Naive B cell (primary cell): Measurements from ENCODE around the gene ADAM12. TPM values are rescaled to one million over a fixed set of nuclear protein-coding genes. Genes with fewer than 3 reads are reported as not detected.

Experiments used
- ATAC-seq, 2 donors: fragments of 150-1000 bp; cut with Tn5 transposase; 2 replicates each; pipeline ENCODE4 v1.10.0; 2021; ENCODE audit warnings: low read depth in 2 of 2, mild to moderate bottlenecking in 2 of 2, moderate library complexity in 2 of 2
- DNase-seq: peaks from one replicate; pipeline ENCODE4 v3.0.0; 2022
- H3K27ac Mint-ChIP-seq, 6 donors: one replicate each; pipeline ENCODE4 v1.8.0; 2020 to 2022; ENCODE audit warnings: mild to moderate bottlenecking in 6 of 6, mixed read lengths in 6 of 6, moderate library complexity in 5 of 6, inconsistent platforms in 2 of 6
- H3K27me3 Mint-ChIP-seq, 3 donors: one replicate each; pipeline ENCODE4 v1.8.0; 2021 to 2022; ENCODE audit warnings: mixed read lengths in 3 of 3, mild to moderate bottlenecking in 1 of 3
- H3K36me3 Mint-ChIP-seq, 2 donors: one replicate each; pipeline ENCODE4 v1.8.0; 2020 to 2022; ENCODE audit warnings: mixed read lengths in 2 of 2, inconsistent platforms in 1 of 2, mild to moderate bottlenecking in 1 of 2
- H3K4me1 Mint-ChIP-seq, 3 donors: one replicate each; pipeline ENCODE4 v1.8.0; 2020 to 2022; ENCODE audit warnings: mixed read lengths in 3 of 3, inconsistent platforms in 1 of 3, mild to moderate bottlenecking in 1 of 3, moderate library complexity in 1 of 3
- H3K4me3 Mint-ChIP-seq, 8 donors: one replicate each; pipeline ENCODE4 v1.8.0; 2020 to 2022; ENCODE audit warnings: mild to moderate bottlenecking in 8 of 8, mixed read lengths in 8 of 8, moderate library complexity in 8 of 8, inconsistent platforms in 2 of 8
- H3K9me3 Mint-ChIP-seq, 7 donors: one replicate each; pipeline ENCODE4 v1.8.0; 2020 to 2022; ENCODE audit warnings: mixed read lengths in 7 of 7, mild to moderate bottlenecking in 5 of 7, inconsistent platforms in 2 of 7, moderate library complexity in 1 of 7
- polyA plus RNA-seq, 6 donors: library from polyadenylated mRNA; unstranded; fragments of 300-500 nt; fragmentation: Illumina TruSeq; gene quantifications; one replicate each; pipeline ENCODE4 v1.2.3, GENCODE V29; 2021; ENCODE audit warnings: low read depth in 6 of 6

The ADAM12 gene
- polyA plus RNA-seq, 6 donors from 2014 or later: 0.07 to 0.08 TPM; not detected in 4

DNA sequence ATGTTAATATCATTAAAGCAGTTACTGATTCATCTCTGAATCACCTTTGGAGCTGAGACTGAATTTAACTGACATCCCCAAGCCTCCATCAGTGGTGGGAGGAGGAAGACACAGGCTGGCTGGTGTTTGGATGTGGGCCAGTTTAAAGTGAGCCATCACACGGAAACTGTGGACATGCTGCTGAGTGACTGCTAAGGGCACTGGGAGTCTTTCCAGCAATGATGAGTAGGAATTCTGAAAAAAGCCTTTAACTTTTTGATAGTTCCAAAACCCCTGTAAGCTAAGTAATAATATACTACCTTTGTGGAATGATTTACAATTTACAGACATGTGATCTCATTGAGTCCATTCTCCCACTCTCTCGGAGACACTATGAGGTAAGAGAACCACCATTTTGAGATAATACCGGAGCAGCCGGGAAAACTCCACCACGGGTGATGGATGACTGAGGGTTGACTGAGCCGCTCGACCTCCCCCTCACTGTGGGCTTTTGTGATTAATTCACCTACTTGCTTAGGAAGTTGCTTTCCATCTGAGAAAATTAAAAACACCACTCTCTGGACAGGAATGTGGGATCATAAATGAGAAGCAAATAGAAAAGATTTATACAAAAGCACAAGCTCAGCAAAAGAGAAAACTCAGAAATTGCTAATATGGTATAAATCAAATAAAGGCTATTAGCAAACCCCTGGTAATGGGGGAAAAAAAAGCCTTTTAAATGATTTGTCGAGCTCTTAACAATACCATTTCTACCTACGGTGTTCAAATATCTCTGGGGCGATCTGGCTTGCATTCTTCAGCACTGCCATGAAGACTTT, 297.2 kb downstream of the ADAM12 start:
- ATAC-seq: no peak
- no peak for DNase-seq

DNA sequence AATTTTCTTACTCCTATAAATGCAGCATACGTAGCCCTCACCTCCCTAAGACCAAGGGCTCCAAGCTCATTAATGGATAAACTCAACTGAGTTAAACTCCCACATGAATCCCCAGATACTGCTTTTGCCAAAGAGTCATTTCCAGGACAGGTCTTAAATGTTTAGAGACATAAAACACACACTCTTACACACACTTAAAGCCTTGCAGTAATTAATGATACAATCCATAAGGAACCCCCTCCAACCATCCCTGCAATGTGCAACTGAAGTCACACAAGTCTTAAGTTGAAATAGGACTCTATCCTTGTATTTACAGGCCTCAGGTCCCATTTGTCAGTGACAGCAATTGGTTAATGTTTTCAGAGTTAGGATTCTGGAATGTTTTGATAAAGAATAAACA, 297.8 kb downstream of the ADAM12 start:
- ATAC-seq: no peak
- H3K27ac Mint-ChIP-seq: no peak overlapping the region
- H3K27me3 Mint-ChIP-seq: peaks cover 4 to 15% (median 11%) of the 10 kb centered on the region in 3 donors
- no peaks in the 10 kb centered on the region for H3K4me1 Mint-ChIP-seq
- no peak overlapping the region for H3K4me3 Mint-ChIP-seq
- DNase-seq: no peak
- H3K9me3 Mint-ChIP-seq: peaks cover 0 to 2% (median 0%) of the 10 kb centered on the region in 7 donors
- no peaks in the 10 kb centered on the region for H3K36me3 Mint-ChIP-seq

More for the DNA sequence above, 297.2 kb downstream of the ADAM12 start:
- no peak overlapping the region for H3K4me3 Mint-ChIP-seq
- H3K27me3 Mint-ChIP-seq: peaks cover 4 to 8% (median 6%) of the 10 kb centered on the region in 3 donors
- no peak overlapping the region for H3K27ac Mint-ChIP-seq
- H3K36me3 Mint-ChIP-seq: no peaks in the 10 kb centered on the region
- H3K4me1 Mint-ChIP-seq: no peaks in the 10 kb centered on the region
- peaks cover 0 to 2% (median 0%) of the 10 kb centered on the region in 7 donors for H3K9me3 Mint-ChIP-seq

DNA sequence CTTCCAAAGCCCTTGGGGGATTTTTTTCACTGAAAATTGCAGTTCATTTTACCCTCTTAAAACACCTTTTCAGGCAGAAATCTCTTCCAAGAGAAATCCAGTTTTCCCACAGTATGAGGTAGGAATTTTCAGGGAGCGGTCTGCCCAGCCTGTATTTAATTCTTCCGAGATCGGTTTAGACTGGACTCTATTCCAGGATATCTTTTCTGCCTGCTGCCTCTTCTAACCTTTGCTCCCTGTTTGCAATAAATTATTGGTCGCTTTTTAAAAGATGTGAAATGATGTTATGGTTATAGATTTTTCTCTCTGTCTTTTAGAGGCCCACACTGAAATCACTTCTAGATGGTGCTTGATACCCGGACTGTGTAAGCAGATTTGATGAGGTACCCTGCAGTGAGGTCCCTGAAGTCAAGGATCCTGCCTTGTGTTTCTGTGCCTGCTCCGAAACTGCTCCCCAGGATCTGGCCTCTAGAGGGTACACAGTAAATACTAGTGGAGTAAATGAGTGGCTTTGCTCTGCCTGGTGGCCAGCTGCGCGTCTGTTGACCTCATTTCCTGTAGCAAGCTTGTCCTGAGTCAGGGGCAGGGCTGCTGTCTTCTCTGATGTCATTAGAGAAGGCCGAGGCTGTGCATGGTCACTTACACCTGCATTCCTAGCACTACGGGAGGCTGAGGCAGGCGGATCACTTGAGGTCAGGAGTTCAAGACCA, 300.3 kb downstream of the ADAM12 start:
- Mint-ChIP-seq H3K36me3 (no peaks in the 10 kb centered on the region), H3K27me3 (peaks cover 4 to 19% (median 15%) of the 10 kb centered on the region in 3 donors), H3K4me1 (no peaks in the 10 kb centered on the region), H3K27ac (no peak overlapping the region), H3K9me3 (no peaks in the 10 kb centered on the region), H3K4me3 (no peak overlapping the region)
- DNase-seq: no peak
- no peak for ATAC-seq

DNA sequence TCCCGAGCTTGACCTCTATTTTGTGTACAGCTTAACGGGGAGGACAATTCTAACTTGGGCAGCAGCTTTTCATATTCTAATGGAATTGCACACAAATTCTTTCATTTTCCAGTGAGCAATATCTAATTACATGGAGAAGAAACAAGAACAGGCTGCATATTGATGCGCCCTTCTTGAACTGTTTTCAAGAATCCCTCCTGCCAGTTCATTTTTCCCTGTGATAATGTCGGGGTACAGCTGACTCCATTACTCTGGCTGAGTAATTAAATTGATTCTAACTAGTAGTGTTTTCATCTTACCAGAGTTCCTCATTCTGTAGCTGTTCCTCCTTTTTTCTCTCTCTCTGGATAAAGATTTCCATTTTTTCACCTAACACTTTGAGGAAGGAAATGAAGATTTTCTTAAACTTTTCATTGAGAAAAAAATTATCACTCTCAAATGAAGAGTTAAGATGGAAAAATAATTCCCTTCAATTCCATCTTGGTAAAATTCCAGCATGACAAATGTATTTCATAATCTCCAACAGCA, 301.1 kb downstream of the ADAM12 start:
- no peaks in the 10 kb centered on the region for H3K9me3 Mint-ChIP-seq
- no peak overlapping the region for H3K27ac Mint-ChIP-seq
- no peaks in the 10 kb centered on the region for H3K4me1 Mint-ChIP-seq
- DNase-seq (no peak), ATAC-seq (no peak)
- no peaks in the 10 kb centered on the region for H3K36me3 Mint-ChIP-seq
- no peak overlapping the region for H3K4me3 Mint-ChIP-seq
- H3K27me3 Mint-ChIP-seq: peaks cover 4 to 19% (median 15%) of the 10 kb centered on the region in 3 donors

DNA sequence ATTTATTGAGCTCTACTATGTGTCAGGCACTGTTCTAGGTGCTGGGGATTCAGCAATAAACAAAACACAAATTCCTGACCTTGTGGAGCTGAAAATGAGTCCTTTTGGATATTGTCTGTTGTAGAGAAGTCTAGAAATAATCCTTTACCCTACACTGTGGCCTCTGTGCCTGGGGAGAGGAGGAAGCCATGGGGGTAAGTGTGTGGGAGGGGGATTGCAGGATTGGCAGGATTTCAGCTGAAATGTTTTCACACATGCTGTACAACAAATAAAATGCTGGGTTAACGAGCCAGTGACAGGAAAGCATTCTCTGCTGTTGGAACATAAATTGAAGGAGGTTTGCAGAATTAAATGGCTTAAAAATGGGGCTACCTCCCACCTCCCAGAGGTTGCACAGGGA, 302.5 kb downstream of the ADAM12 start:
- Mint-ChIP-seq H3K27ac (peak overlapping the region in 1 of 6 donors; percentile 24), H3K4me3 (no peak overlapping the region), H3K9me3 (no peaks in the 10 kb centered on the region), H3K36me3 (no peaks in the 10 kb centered on the region), H3K27me3 (peaks cover 13 to 19% (median 15%) of the 10 kb centered on the region in 3 donors), H3K4me1 (no peaks in the 10 kb centered on the region)
- DNase-seq: no peak
- ATAC-seq: no peak

DNA sequence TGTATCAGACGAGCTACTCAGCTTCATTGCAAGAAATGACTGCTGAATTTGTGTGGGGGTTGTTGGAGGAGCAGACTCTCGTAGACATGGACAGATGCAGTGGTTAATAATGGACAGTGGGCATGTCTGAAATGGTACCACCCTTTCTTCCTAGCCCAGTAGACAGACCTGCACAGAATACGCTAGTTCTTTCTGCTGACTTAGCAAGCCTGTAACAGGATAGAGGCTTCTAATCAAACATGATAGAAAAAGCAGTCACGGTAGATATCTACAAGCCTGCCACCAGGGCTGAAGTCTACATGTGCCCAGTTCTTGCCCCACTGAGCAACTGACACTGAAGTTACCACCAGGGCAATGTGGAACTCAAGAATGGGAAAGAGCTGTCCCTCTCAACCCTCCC, 303.9 kb downstream of the ADAM12 start:
- Mint-ChIP-seq H3K27ac (no peak overlapping the region), H3K4me1 (no peaks in the 10 kb centered on the region), H3K9me3 (no peaks in the 10 kb centered on the region), H3K27me3 (peaks cover 13 to 24% (median 21%) of the 10 kb centered on the region in 3 donors), H3K4me3 (no peak overlapping the region), H3K36me3 (no peaks in the 10 kb centered on the region)
- DNase-seq (no peak), ATAC-seq (no peak)

DNA sequence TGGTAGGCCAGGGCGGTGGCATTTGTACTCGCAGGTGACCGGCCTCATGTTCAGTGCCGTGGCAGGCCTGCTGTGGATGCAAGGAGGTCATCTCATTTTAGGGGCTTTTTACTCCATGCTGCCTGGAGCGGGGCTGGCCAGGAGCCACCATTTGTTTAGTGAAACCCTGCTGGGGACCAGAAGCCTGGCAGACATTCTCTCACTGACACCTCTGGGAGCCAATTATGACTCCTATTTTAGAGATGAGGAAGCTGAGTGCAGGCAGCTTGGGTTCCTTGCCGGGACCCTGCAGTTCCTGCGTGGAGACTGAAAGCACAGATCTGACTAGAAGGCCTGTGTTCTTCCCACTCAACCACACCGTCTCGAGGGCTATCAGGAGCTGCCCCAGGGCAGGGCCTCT, 305.3 kb downstream of the ADAM12 start:
- Mint-ChIP-seq H3K9me3 (peaks cover 0 to under 1% (median 0%) of the 10 kb centered on the region in 7 donors), H3K4me3 (no peak overlapping the region), H3K4me1 (no peaks in the 10 kb centered on the region), H3K36me3 (no peaks in the 10 kb centered on the region), H3K27ac (no peak overlapping the region), H3K27me3 (peaks cover 11 to 27% (median 25%) of the 10 kb centered on the region in 3 donors)
- DNase-seq: no peak
- ATAC-seq: no peak

DNA sequence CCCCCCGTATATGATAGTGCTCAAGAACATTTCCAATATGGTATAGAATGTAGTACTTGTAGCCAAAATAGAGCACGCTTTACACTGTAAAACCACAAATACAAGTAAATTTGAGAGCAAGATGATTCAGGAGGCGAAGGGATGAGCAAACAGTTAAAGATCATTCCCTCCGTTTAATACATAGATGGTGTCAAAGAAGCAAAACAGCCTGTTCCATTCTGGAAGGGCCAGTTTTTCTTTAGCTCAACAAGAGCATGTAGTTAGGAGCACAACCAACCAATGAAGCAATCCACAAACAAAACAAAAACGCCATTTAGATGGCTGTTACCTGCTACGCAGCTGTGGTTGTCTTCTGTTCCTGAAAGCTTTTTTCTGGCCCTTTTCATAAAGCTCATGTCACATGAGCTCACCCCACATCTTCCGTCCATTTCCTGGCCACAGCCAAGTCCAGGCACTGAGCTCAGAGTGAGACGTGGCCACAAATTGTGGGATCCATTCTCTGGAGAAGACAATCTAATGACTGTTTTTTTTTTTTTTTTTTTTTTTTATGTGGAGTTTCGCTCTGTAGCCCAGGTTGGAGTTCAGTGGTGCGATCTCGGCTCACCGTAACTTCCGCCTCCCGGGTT, 306.3 kb downstream of the ADAM12 start:
- DNase-seq (no peak), ATAC-seq (no peak)
- Mint-ChIP-seq H3K27me3 (peaks cover 9 to 33% (median 25%) of the 10 kb centered on the region in 3 donors), H3K4me3 (no peak overlapping the region), H3K36me3 (no peaks in the 10 kb centered on the region), H3K4me1 (no peaks in the 10 kb centered on the region), H3K9me3 (peaks cover 0 to 5% (median 2%) of the 10 kb centered on the region in 7 donors), H3K27ac (no peak overlapping the region)

DNA sequence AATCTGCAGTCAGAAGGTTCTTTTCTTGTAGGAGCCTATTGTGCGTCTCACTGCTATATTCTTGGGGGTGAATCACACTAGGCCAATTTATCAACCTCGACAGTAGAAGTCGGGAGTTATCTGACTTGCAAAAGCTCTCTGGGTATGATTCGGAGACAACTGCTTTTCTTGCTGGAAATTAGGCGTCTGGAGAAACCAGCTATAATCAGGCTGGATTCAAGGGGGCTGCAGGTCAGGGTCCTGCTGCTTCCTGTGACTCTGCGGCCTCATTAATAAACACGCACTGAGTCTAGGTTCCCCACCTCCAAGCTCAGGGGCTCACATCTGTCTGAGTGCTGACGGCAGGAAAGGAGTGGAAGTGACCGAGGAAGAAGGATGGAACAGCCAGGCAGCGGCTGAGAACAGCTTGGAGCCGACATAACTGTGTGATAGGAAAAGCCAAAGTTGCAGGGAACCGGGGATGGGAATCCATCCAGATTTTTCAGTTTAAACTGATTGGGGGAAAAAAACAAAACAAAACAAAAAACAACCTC, 307.3 kb downstream of the ADAM12 start:
- no peak overlapping the region for H3K4me3 Mint-ChIP-seq

DNA sequence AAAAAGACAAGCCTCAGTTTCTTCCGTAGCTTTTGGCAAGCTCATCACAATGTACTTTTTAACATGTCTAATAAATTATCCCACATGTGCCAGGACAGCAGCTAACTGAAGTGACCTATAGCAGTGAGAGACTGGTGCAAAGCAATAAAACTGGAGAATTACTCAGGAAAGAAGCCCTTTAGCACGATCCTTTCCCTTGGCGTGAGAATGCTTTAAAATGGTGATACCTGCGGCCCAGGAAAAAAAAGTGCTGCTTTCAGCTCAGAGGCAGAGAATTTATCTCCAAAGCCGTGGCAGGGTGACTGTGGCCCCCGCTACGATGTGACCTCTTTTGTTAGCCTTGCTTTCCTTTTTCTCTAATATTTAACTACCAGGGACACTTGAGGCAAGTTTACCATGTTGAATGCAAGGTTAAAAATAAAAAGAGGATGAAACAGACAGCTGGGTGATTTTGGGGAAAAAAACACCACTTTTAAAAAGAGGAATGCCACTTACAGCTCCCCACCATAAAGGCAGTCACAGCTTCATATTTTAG, 307.9 kb downstream of the ADAM12 start:
- DNase-seq (no peak), ATAC-seq (no peak)
- Mint-ChIP-seq H3K9me3 (peaks cover 0 to 8% (median 4%) of the 10 kb centered on the region in 7 donors), H3K27me3 (peaks cover 12 to 39% (median 26%) of the 10 kb centered on the region in 3 donors), H3K4me3 (no peak overlapping the region), H3K4me1 (no peaks in the 10 kb centered on the region), H3K27ac (no peak overlapping the region), H3K36me3 (no peaks in the 10 kb centered on the region)

More for the DNA sequence above, 307.3 kb downstream of the ADAM12 start:
- Mint-ChIP-seq H3K9me3 (peaks cover 0 to 8% (median 4%) of the 10 kb centered on the region in 7 donors), H3K4me1 (no peaks in the 10 kb centered on the region), H3K27ac (peak overlapping the region in 1 of 6 donors; percentile 67), H3K36me3 (no peaks in the 10 kb centered on the region), H3K27me3 (peaks cover 9 to 42% (median 29%) of the 10 kb centered on the region in 3 donors)
- DNase-seq: no peak
- ATAC-seq: no peak

DNA sequence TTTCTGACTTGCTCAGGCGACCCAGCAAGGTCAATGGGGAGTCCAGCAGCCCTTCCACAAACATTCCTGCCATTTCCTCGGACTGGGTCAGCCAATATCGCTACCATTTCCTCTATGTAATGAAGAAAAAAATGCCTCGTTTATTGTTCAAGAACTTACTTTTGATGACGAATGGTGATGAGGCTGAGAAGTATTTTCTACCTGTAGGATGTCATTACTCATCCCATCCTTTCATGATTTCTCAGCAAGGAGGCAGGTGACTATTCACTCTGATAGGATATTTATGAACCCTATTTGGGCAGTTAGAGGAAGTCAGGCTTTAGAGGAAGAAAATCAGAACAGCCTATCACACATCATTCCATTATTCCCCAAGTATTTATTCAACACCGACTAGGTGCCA, 313.3 kb downstream of the ADAM12 start:
- ATAC-seq: no peak
- DNase-seq: no peak
- Mint-ChIP-seq H3K4me3 (no peak overlapping the region), H3K9me3 (peaks cover 0 to 10% (median 4%) of the 10 kb centered on the region in 7 donors), H3K4me1 (no peaks in the 10 kb centered on the region), H3K27ac (no peak overlapping the region), H3K27me3 (peaks cover 6 to 56% (median 40%) of the 10 kb centered on the region in 3 donors), H3K36me3 (no peaks in the 10 kb centered on the region)

DNA sequence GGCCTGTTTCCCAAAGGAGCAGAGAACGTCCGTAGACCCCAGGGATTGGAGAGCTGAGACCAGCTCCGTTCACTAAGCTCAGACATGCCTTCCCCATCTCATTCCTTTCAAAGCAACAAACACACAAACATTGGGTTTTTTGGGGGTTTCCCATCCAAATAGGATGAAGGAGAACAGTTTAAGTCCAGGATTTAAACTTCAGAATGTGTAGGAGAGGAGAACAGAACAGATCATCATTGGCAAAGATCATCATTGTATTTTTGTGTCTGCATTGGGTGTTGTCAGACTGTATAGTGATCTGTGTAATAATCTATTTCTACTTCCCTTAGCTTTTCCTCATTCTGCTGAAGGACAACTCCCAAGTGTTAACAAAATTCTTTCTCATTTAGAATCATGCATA, 314.0 kb downstream of the ADAM12 start:
- Mint-ChIP-seq H3K4me1 (no peaks in the 10 kb centered on the region), H3K9me3 (peaks cover 0 to 10% (median 4%) of the 10 kb centered on the region in 7 donors), H3K36me3 (no peaks in the 10 kb centered on the region), H3K4me3 (no peak overlapping the region), H3K27me3 (peaks cover 12 to 55% (median 40%) of the 10 kb centered on the region in 3 donors), H3K27ac (no peak overlapping the region)
- no peak for ATAC-seq
- DNase-seq: no peak

DNA sequence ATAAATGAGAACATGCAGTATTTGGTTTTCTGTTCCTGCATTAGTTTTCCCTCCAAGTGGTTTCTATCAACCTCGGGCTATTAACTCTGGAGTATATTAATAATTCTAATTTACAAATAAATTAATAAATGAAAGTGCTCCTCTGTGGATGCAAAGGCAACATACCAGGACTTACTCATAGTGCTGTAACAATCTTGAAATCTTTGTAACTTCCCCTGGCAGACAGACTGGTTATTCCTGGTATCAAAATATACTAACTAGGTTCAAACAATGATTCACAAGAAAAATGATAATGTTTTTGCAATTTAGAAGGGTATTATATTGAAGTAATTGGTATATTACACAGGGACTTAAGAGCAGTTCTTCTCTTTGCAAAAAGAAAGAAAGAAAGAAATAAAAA, 314.7 kb downstream of the ADAM12 start:
- DNase-seq (no peak), ATAC-seq (no peak)
- H3K4me3 Mint-ChIP-seq: no peak overlapping the region
- H3K36me3 Mint-ChIP-seq: no peaks in the 10 kb centered on the region
- no peak overlapping the region for H3K27ac Mint-ChIP-seq
- H3K4me1 Mint-ChIP-seq: no peaks in the 10 kb centered on the region
- peaks cover 13 to 52% (median 38%) of the 10 kb centered on the region in 3 donors for H3K27me3 Mint-ChIP-seq
- H3K9me3 Mint-ChIP-seq: peaks cover 0 to 10% (median 4%) of the 10 kb centered on the region in 7 donors
